ENCODE data around the gene MARCHF7. TPM values are rescaled to one million over a fixed set of nuclear protein-coding genes. Genes with fewer than 3 reads are reported as not detected.
A peak's percentile ranks its signal among the peaks of the same experiment; 100 is the strongest.
"Not testable (repeated sequence)": the region's sequence is repeated elsewhere in the genome, so short reads cannot be mapped to it uniquely, and the experiment has no call there.

The MARCHF7 gene
- total RNA-seq = 86.5 TPM
- long read RNA-seq, full-length matches to known transcripts = 26 of 157 reads
- long read RNA-seq, partial matches to known transcripts = 16 of 157 reads
- long read RNA-seq, other reads (novel, unspliced or antisense) = 115 of 157 reads

- intact Hi-C loops (cut with DNase I) = loop anchor here (1.0 to 5.0 kb wide), 2 partner anchors 85 to 95 kb away; partner anchors contain the start of gene CD302
- peak; percentile 98 for DNase-seq (ENCODE audit: low spot score)
Measured at GRCh38 chr2:159712143-159712928, at the start of gene MARCHF7. Gene MARCHF7, plus strand, starts transcription at chr2:159712506. Its CDS starts 16,517 bp downstream, at chr2:159729023.

- intact Hi-C loops (cut with DNase I); DNase-seq (ENCODE audit: low spot score): not testable (repeated sequence)
Measured at GRCh38 chr2:159667423-159667822, 44.9 kb upstream of the MARCHF7 start.

- no peak for DNase-seq (ENCODE audit: low spot score)
- intact Hi-C loops (cut with DNase I) = no loop called here
Measured at GRCh38 chr2:159671047-159671446, 41.3 kb upstream of the MARCHF7 start.

GRCh38 chr2:159677654-159678053, 34.7 kb upstream of the MARCHF7 start:
- intact Hi-C loops (cut with DNase I) = no loop called here
- no peak for DNase-seq (ENCODE audit: low spot score)

- no peak for DNase-seq (ENCODE audit: low spot score)
- intact Hi-C loops (cut with DNase I) = no loop called here
Measured at GRCh38 chr2:159680692-159681091, 31.6 kb upstream of the MARCHF7 start.

GRCh38 chr2:159683817-159684216, 28.5 kb upstream of the MARCHF7 start:
- intact Hi-C loops (cut with DNase I) = no loop called here
- DNase-seq (ENCODE audit: low spot score) = no peak

GRCh38 chr2:159684796-159685195, 27.5 kb upstream of the MARCHF7 start:
- DNase-seq (ENCODE audit: low spot score) = no peak
- intact Hi-C loops (cut with DNase I) = no loop called here

GRCh38 chr2:159694500-159695040, 17.7 kb upstream of the MARCHF7 start:
- intact Hi-C loops (cut with DNase I) = no loop called here
- no peak for DNase-seq (ENCODE audit: low spot score)

- intact Hi-C loops (cut with DNase I) = no loop called here
- DNase-seq (ENCODE audit: low spot score) = no peak
Measured at GRCh38 chr2:159695795-159696448, 16.4 kb upstream of the MARCHF7 start.

- no peak for DNase-seq (ENCODE audit: low spot score)
- intact Hi-C loops (cut with DNase I) = no loop called here
Measured at GRCh38 chr2:159703491-159703890, 8.8 kb upstream of the MARCHF7 start.

GRCh38 chr2:159706385-159706980, 5.8 kb upstream of the MARCHF7 start:
- intact Hi-C loops (cut with DNase I) = no loop called here
- DNase-seq (ENCODE audit: low spot score) = no peak

- DNase-seq (ENCODE audit: low spot score) = no peak
- intact Hi-C loops (cut with DNase I) = no loop called here
Measured at GRCh38 chr2:159708066-159708760, 4.1 kb upstream of the MARCHF7 start.

GRCh38 chr2:159710601-159711180, 1.6 kb upstream of the MARCHF7 start:
- DNase-seq (ENCODE audit: low spot score) = no peak
- intact Hi-C loops (cut with DNase I) = loop anchor here (5.0 kb wide), 1 partner anchor 87 kb away; the partner anchor contains the start of gene CD302

- intact Hi-C loops (cut with DNase I) = loop anchor here (1.0 to 5.0 kb wide), 2 partner anchors 86 to 94 kb away; partner anchors contain the start of gene CD302
- DNase-seq (ENCODE audit: low spot score) = no peak
Measured at GRCh38 chr2:159711562-159712142, 654 bp upstream of the MARCHF7 start.

GRCh38 chr2:159712929-159713420, 669 bp downstream of the MARCHF7 start:
- intact Hi-C loops (cut with DNase I) = loop anchor here (1.0 to 5.0 kb wide), 2 partner anchors 84 to 96 kb away; partner anchors contain the start of gene CD302
- no peak for DNase-seq (ENCODE audit: low spot score)

GRCh38 chr2:159713631-159714246, 1.4 kb downstream of the MARCHF7 start:
- intact Hi-C loops (cut with DNase I) = loop anchor here (5.0 kb wide), 1 partner anchor 84 kb away; the partner anchor contains the start of gene CD302

GRCh38 chr2:159714247-159714930, 2.1 kb downstream of the MARCHF7 start:
- intact Hi-C loops (cut with DNase I) = loop anchor here (5.0 kb wide), 1 partner anchor 83 kb away; the partner anchor contains the start of gene CD302
- DNase-seq (ENCODE audit: low spot score) = no peak

More at GRCh38 chr2:159713631-159714246, 1.4 kb downstream of the MARCHF7 start:
- DNase-seq (ENCODE audit: low spot score) = no peak
